Neuron (in vitro differentiated cells): Measurements from ENCODE around the gene POU2F1.

ENCODE experiments used
- H2AFZ ChIP-seq: one replicate; pipeline ENCODE4 v1.6.1; 2013; ENCODE audit warnings: low read depth, mild to moderate bottlenecking, inconsistent platforms, low read length, moderate library complexity
- H3K27me3 ChIP-seq: one replicate; pipeline ENCODE4 v1.6.1; 2013; ENCODE audit warnings: low read length; ENCODE audit not compliant: insufficient read depth
- H3K36me3 ChIP-seq: one replicate; pipeline ENCODE4 v1.6.1; 2013; ENCODE audit warnings: low read length; ENCODE audit not compliant: insufficient read depth
- H3K4me1 ChIP-seq: one replicate; pipeline ENCODE4 v1.6.1; 2013; ENCODE audit warnings: low read length; ENCODE audit not compliant: insufficient read depth
- H3K4me3 ChIP-seq: 2 replicates; pipeline ENCODE4 v1.5.1; 2013; ENCODE audit warnings: mild to moderate bottlenecking, low read length, moderate library complexity
- H3K9me3 ChIP-seq: one replicate; pipeline ENCODE4 v1.6.1; 2013; ENCODE audit warnings: low read length

The POU2F1 gene

DNA sequence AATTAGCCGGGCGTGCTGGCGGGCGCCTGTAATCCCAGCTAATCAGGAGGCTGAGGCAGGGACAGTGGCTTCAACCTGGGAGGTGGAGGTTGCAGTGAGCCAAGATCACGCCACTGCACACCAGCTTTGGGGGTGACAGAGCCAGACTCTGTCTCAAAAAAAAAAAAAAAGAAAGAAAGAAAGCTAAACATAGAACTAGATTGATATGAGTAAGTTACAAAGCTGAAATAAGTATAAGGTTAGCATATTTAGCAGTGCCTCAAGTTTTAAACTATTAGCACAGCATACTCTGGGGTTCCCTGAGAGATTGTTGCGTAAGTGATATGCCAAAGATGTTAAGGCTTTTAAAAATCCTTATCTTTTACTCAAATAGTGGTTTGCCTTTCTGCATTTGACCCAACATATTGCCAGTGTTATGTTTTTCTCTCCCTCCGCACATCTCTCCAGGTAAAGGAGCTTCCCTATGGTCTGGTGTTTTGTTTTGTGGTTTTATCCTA, 171.6 kb downstream of the POU2F1 start:
- Histone ChIP-seq H2AFZ (no peak overlapping the region), H3K27me3 (no peaks in the 10 kb centered on the region), H3K4me1 (no peaks in the 10 kb centered on the region), H3K9me3 (no peaks in the 10 kb centered on the region), H3K4me3 (no peak overlapping the region), H3K36me3 (peaks cover 39% of the 10 kb centered on the region)

GRCh38 chr1:167400359-167400953, 179.8 kb downstream of the POU2F1 start:
- Histone ChIP-seq H3K27me3 (no peaks in the 10 kb centered on the region), H3K36me3 (peaks cover 50% of the 10 kb centered on the region), H2AFZ (no peak overlapping the region), H3K4me3 (no peak overlapping the region), H3K9me3 (no peaks in the 10 kb centered on the region), H3K4me1 (peaks cover 14% of the 10 kb centered on the region)

GRCh38 chr1:167401260-167401873, 180.7 kb downstream of the POU2F1 start:
- H3K36me3 ChIP-seq, result peaks cover 53% of the 10 kb centered on the region
- no peaks in the 10 kb centered on the region for H3K27me3 ChIP-seq
- H3K4me3 ChIP-seq, result no peak overlapping the region
- peaks cover 14% of the 10 kb centered on the region for H3K4me1 ChIP-seq
- no peaks in the 10 kb centered on the region for H3K9me3 ChIP-seq
- H2AFZ ChIP-seq, result no peak overlapping the region

DNA sequence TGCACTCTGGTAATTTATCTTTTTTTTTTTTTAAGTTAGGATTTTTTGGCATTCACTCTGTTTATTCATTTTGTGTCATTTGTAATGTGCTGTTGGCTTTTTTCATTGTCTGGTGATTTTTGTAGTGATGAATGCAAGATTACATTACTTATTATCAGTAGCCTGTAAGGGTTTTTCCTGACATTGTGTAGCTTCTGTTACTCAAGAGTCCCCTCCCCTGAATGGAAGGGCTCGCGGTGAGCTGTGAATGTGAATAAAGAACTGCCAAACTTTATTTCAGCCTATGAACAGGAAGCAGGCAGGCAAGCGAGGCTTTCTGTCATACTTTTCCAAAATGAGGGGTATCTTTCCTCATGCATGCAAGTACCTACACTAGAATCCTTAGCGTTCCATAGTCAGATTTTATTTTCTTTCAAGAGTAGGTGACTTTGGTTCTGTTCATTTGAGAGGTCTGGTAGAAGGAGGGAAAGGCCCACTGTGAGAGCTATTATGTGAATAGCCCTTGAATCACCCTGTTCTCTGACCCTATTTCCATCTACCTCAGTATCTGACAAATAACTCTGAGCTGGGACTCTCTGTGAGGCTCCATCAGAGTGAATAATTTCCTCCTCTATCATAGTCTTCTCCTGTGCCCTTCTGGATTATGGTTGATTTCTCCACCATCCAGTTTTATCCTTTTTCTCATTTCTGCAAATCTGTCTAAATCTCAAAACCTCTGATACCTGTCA, 183.6 kb downstream of the POU2F1 start:
- H3K36me3 ChIP-seq, result peaks cover 43% of the 10 kb centered on the region
- H3K27me3 ChIP-seq, result no peaks in the 10 kb centered on the region
- H3K9me3 ChIP-seq, result no peaks in the 10 kb centered on the region
- no peak overlapping the region for H3K4me3 ChIP-seq
- peaks cover 14% of the 10 kb centered on the region for H3K4me1 ChIP-seq
- H2AFZ ChIP-seq, result no peak overlapping the region

GRCh38 chr1:167404908-167405307, 184.2 kb downstream of the POU2F1 start:
- Histone ChIP-seq H3K9me3 (no peaks in the 10 kb centered on the region), H3K4me3 (no peak overlapping the region), H3K27me3 (no peaks in the 10 kb centered on the region), H3K36me3 (peaks cover 42% of the 10 kb centered on the region), H2AFZ (no peak overlapping the region), H3K4me1 (peaks cover 14% of the 10 kb centered on the region)

DNA sequence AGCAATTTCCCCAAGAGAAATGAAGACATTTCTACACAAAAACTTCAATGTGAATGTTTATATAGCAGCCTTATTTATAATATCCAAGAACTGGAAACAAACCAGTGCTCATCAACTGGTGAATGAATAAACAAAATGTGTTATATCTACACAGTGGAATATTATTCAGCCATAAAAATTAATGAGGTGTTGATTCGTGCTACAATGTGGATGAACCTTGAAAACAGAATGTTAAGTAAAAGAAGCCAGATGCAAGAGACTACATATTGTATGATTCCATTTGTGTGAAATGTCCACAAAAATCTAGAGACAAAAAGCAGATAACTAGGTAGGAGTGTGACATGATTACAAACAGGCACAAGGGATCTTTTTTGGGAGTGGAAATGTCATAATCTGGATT, 187.7 kb downstream of the POU2F1 start:
- peaks cover 43% of the 10 kb centered on the region for H3K36me3 ChIP-seq
- H2AFZ ChIP-seq, result no peak overlapping the region
- no peaks in the 10 kb centered on the region for H3K27me3 ChIP-seq
- H3K4me1 ChIP-seq, result peaks cover 13% of the 10 kb centered on the region
- no peak overlapping the region for H3K4me3 ChIP-seq
- H3K9me3 ChIP-seq, result no peaks in the 10 kb centered on the region

DNA sequence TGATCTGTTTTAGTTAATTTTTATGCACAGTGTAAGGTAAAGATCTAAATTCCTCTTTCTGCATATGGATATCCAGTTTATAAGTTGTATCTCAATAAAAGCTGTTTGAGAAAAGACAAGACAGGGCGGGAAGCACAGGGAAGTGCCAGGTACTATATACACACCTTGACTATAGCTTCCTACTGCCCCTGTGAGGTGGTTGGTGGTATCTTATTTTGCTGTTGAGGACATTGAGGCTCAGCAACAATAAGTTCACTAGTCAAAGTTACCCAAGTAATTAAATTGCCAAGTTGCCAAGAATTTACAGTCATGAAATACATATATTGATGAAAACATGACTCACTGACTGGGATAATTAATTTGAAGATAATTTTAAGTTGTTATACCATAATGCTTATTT, 188.5 kb downstream of the POU2F1 start:
- no peak overlapping the region for H3K4me3 ChIP-seq
- H3K27me3 ChIP-seq, result no peaks in the 10 kb centered on the region
- no peak overlapping the region for H2AFZ ChIP-seq
- H3K36me3 ChIP-seq, result peaks cover 49% of the 10 kb centered on the region
- no peaks in the 10 kb centered on the region for H3K9me3 ChIP-seq
- peaks cover 9% of the 10 kb centered on the region for H3K4me1 ChIP-seq

- H3K36me3 ChIP-seq, result peaks cover 57% of the 10 kb centered on the region
- no peaks in the 10 kb centered on the region for H3K27me3 ChIP-seq
Measured at GRCh38 chr1:167412072-167412471, 191.4 kb downstream of the POU2F1 start.

GRCh38 chr1:167412920-167413319, 192.2 kb downstream of the POU2F1 start:
- peaks cover 12% of the 10 kb centered on the region for H3K4me1 ChIP-seq
- no peak overlapping the region for H2AFZ ChIP-seq
- H3K9me3 ChIP-seq, result no peaks in the 10 kb centered on the region
- peaks cover 51% of the 10 kb centered on the region for H3K36me3 ChIP-seq
- H3K4me3 ChIP-seq, result no peak overlapping the region
- no peaks in the 10 kb centered on the region for H3K27me3 ChIP-seq

More at GRCh38 chr1:167412072-167412471, 191.4 kb downstream of the POU2F1 start:
- peaks cover 8% of the 10 kb centered on the region for H3K4me1 ChIP-seq
- no peaks in the 10 kb centered on the region for H3K9me3 ChIP-seq
- H3K4me3 ChIP-seq, result no peak overlapping the region
- no peak overlapping the region for H2AFZ ChIP-seq

DNA sequence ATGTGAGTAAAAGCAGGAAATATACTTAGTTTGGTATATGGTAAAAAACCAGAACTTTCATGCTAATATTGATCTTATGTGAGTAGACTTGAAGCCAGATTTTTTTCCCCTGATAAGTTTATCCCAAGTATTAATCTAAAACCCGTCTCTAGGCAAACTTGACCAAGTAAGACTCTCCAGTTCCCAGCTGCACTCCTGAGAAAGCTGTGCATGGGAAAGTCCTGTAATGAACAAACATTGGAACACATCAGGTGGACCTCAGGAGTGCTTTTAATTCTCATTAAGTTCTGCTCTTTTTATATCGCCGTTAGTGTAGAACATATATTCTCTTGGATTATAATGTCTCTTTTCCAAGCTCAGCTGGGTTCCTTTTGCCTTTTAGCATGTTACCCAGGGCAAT, 192.6 kb downstream of the POU2F1 start:
- Histone ChIP-seq H2AFZ (no peak overlapping the region), H3K27me3 (no peaks in the 10 kb centered on the region), H3K4me3 (no peak overlapping the region), H3K36me3 (peaks cover 48% of the 10 kb centered on the region), H3K4me1 (peaks cover 12% of the 10 kb centered on the region), H3K9me3 (no peaks in the 10 kb centered on the region)

DNA sequence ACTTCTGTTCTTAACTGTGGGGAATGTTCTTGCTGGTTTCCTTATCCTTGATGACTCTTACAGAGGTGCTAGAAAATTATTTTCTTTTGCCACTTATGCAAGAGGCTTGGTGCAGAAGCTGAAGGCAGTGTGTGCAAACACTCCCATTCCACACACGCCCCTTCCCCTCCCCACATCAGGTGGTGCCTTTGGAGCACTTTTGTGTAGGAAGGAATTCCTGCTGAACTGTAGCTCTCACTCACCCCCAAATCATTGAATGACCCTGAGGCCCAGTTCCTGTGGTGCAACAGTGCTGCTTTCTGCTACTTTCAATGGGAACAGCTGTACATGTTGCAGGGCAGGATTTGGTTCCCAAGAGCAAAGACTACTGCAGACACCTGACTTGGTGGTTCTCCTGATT, 195.8 kb downstream of the POU2F1 start:
- no peaks in the 10 kb centered on the region for H3K9me3 ChIP-seq
- H3K27me3 ChIP-seq, result no peaks in the 10 kb centered on the region
- H3K36me3 ChIP-seq, result peaks cover 44% of the 10 kb centered on the region
- no peak overlapping the region for H3K4me3 ChIP-seq
- H2AFZ ChIP-seq, result no peak overlapping the region
- peaks cover 12% of the 10 kb centered on the region for H3K4me1 ChIP-seq

GRCh38 chr1:167418391-167418790, 197.7 kb downstream of the POU2F1 start:
- no peak overlapping the region for H2AFZ ChIP-seq
- H3K36me3 ChIP-seq, result peaks cover 31% of the 10 kb centered on the region
- no peaks in the 10 kb centered on the region for H3K9me3 ChIP-seq
- no peaks in the 10 kb centered on the region for H3K27me3 ChIP-seq
- peaks cover 12% of the 10 kb centered on the region for H3K4me1 ChIP-seq
- H3K4me3 ChIP-seq, result no peak overlapping the region

DNA sequence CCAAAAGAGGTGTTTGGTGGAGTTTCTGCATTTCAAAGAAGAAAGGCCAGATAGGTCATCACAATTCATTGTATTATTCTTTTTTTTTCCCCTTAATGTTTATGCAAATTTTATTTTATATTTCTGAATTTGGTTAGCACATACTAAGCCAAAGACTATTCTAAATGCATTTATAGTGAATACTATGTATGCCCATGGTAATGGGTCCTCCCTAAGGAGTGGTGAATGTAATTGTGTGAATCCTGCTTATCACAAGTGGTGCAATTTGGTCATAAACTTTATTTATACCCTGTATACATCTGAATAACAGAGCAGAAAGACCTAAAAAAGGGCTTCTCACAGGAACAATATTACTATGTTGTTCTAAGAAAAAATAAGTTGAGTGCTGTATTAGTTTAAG, 198.6 kb downstream of the POU2F1 start:
- Histone ChIP-seq H3K9me3 (no peaks in the 10 kb centered on the region), H2AFZ (no peak overlapping the region), H3K4me3 (no peak overlapping the region), H3K27me3 (no peaks in the 10 kb centered on the region), H3K4me1 (peaks cover 12% of the 10 kb centered on the region), H3K36me3 (peaks cover 25% of the 10 kb centered on the region)
